Hepatocyte (in vitro differentiated cells): Measurements from ENCODE around the gene IFNL2. TPM values are rescaled to one million over a fixed set of nuclear protein-coding genes. Genes with fewer than 3 reads are reported as not detected.
"Not testable (repeated sequence)": the region's sequence is repeated elsewhere in the genome, so short reads cannot be mapped to it uniquely, and the experiment has no call there.

ENCODE experiments used
- DNase-seq: peaks from one replicate; pipeline ENCODE4 v3.0.0-alpha.2; 2016; ENCODE audit warnings: low spot score
- H2AFZ ChIP-seq: fragments of 200-600 bp; sonication (generic); 2 replicates; pipeline ENCODE4 v1.6.0; 2016; ENCODE audit warnings: antibody characterized with exemption, mild to moderate bottlenecking
- H3K27ac ChIP-seq: fragments of 200-600 bp; sonication (generic); 2 replicates; pipeline ENCODE4 v1.5.1; 2016; ENCODE audit warnings: mild to moderate bottlenecking
- H3K27me3 ChIP-seq: fragments of 200-600 bp; sonication (generic); 2 replicates; pipeline ENCODE4 v1.6.1; 2016
- H3K36me3 ChIP-seq: fragments of 200-600 bp; sonication (generic); replicated peaks from 2 replicates; pipeline ENCODE4 v1.5.1; 2016; ENCODE audit warnings: low read depth; ENCODE audit not compliant: insufficient read depth
- H3K4me1 ChIP-seq: fragments of 200-600 bp; sonication (generic); 2 replicates; pipeline ENCODE4 v1.5.1; 2016; ENCODE audit warnings: mild to moderate bottlenecking, moderate library complexity; ENCODE audit not compliant: insufficient read depth
- H3K4me2 ChIP-seq: fragments of 200-600 bp; sonication (generic); 2 replicates; pipeline ENCODE4 v1.6.0; 2016
- H3K4me3 ChIP-seq: fragments of 200-600 bp; sonication (generic); 2 replicates; pipeline ENCODE4 v1.5.1; 2016; ENCODE audit warnings: mild to moderate bottlenecking
- H3K79me2 ChIP-seq: fragments of 200-600 bp; sonication (generic); 2 replicates; pipeline ENCODE4 v1.6.0; 2017; ENCODE audit warnings: mild to moderate bottlenecking
- H3K9me2 ChIP-seq: fragments of 200-600 bp; sonication (generic); replicated peaks from 2 replicates; pipeline ENCODE4 v1.6.0; 2017; ENCODE audit warnings: mild to moderate bottlenecking; ENCODE audit not compliant: insufficient read depth
- H3K9me3 ChIP-seq: fragments of 200-600 bp; sonication (generic); 2 replicates; pipeline ENCODE4 v1.5.1; 2016; ENCODE audit warnings: low read depth, mild to moderate bottlenecking
- H4K20me1 ChIP-seq: fragments of 200-600 bp; sonication (generic); 2 replicates; pipeline ENCODE4 v1.6.0; 2016; ENCODE audit warnings: mild to moderate bottlenecking; ENCODE audit not compliant: insufficient read depth, poor library complexity, severe bottlenecking
- EZH2 ChIP-seq: fragments of 200-600 bp; sonication (generic); IDR thresholded peaks from 2 replicates; pipeline ENCODE4 v1.6.1; 2016; ENCODE audit warnings: antibody characterized with exemption, mild to moderate bottlenecking, borderline replicate concordance
- EZH2phosphoT487 ChIP-seq: fragments of 200-600 bp; sonication (generic); IDR thresholded peaks from one replicate; pipeline ENCODE4 v1.6.1; 2018; ENCODE audit warnings: antibody characterized with exemption, mild to moderate bottlenecking, low read depth, moderate library complexity; ENCODE audit not compliant: unreplicated experiment, severe bottlenecking
- WGBS: methylation state at CpG from one replicate; pipeline ENCODE4 v1.1.6; 2016; ENCODE audit warnings: low lambda C conversion rate; ENCODE audit errors: missing lambda C conversion rate; 5-methylcytosine and 5-hydroxymethylcytosine counted together
- polyA plus RNA-seq: library from polyadenylated mRNA; unstranded; fragments of >200 nt; fragmentation: Nextera tagmentation; extraction: Ambion mirVana; gene quantifications from 2 replicates; pipeline ENCODE4 v1.2.1, GENCODE V29; 2016
- total RNA-seq: library from RNA; depleted of rRNA; stranded (reverse); fragments of >200 nt; gene quantifications from 2 replicates; pipeline ENCODE4 v1.2.3, GENCODE V29; 2014
- TF ChIP-seq, protein P1 (sequence below): fragments of 200-600 bp; sonication (generic); IDR thresholded peaks from 2 replicates; pipeline ENCODE4 v1.5.1; 2016; ENCODE audit warnings: antibody characterized with exemption, mild to moderate bottlenecking; ENCODE audit not compliant: poor library complexity

IFNL2 gene
- total RNA-seq (not detected in 2 replicates), polyA plus RNA-seq (not detected in 2 replicates)

DNA sequence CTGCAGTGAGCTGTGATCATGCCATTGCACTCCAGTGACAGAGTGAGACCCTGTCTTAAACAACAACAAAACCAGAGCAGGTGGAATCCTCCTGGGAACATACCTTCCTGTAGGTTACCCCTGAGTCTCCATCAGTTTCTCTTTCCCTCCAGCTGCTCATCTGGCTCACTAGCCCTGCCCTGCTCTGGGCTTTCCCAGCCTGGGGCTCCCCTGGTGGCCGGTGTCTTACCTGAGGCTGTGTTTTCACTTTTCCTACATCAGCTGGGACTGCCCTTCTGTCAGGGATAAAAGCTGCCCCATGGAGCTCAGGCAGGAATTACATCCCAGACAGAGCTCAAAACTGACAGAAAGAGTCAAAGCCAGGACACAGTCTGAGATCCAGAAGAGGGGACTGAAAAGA, at the start of gene IFNL2:
Gene IFNL2, plus strand, starts transcription at position 312 of the 400 bp plus-strand sequence. CDS start 173 bp downstream, outside the sequence.
- not testable (repeated sequence) for H3K4me3 ChIP-seq, H3K9me2 ChIP-seq, H3K27ac ChIP-seq, H3K9me3 ChIP-seq, DNase-seq, H2AFZ ChIP-seq, H3K36me3 ChIP-seq, H3K79me2 ChIP-seq, H3K4me2 ChIP-seq, H4K20me1 ChIP-seq
- no CpG with 5 or more reads among the region's 1 CpG for WGBS
- Histone ChIP-seq H3K4me1 (peaks cover 15% of the 10 kb centered on the region), H3K27me3 (peaks cover 28% of the 10 kb centered on the region)

DNA sequence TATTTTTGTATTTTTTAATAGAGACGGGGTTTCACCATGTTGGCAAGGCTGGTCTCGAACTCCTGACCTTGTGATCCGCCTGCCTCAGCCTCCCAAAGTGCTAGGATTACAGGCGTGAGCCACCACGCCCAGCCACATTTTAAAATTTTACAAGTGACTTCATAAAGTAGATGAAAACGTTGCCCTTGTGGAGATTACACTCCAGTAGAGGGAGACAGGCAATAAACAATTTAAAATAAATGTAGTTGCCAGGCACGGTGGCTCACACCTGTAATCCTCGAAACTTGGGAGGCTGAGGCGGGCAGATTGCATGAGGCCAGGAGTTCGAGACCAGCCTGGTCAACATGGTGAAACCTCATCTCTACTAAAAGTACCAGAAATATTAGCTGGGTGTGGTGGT, 49.1 kb upstream of the IFNL2 start:
- not testable (repeated sequence) for H3K36me3 ChIP-seq, H3K27me3 ChIP-seq, H3K4me3 ChIP-seq, H4K20me1 ChIP-seq, H3K9me3 ChIP-seq, H3K27ac ChIP-seq, H3K4me1 ChIP-seq, H2AFZ ChIP-seq, H3K9me2 ChIP-seq, H3K4me2 ChIP-seq, H3K79me2 ChIP-seq, DNase-seq
- 78% methylated on average over 10 of the region's 10 CpGs for WGBS

- Histone ChIP-seq H3K79me2 (no peaks in the 10 kb centered on the region), H3K4me1 (no peaks in the 10 kb centered on the region), H3K36me3 (no peaks in the 10 kb centered on the region), H3K27me3 (peaks cover 4% of the 10 kb centered on the region), H3K4me2 (no peak overlapping the region), H3K9me2 (no peaks in the 10 kb centered on the region), H2AFZ (no peak overlapping the region), H4K20me1 (no peaks in the 10 kb centered on the region), H3K4me3 (no peak overlapping the region), H3K9me3 (no peaks in the 10 kb centered on the region), H3K27ac (no peak overlapping the region)
- TF ChIP-seq, protein P1, sequence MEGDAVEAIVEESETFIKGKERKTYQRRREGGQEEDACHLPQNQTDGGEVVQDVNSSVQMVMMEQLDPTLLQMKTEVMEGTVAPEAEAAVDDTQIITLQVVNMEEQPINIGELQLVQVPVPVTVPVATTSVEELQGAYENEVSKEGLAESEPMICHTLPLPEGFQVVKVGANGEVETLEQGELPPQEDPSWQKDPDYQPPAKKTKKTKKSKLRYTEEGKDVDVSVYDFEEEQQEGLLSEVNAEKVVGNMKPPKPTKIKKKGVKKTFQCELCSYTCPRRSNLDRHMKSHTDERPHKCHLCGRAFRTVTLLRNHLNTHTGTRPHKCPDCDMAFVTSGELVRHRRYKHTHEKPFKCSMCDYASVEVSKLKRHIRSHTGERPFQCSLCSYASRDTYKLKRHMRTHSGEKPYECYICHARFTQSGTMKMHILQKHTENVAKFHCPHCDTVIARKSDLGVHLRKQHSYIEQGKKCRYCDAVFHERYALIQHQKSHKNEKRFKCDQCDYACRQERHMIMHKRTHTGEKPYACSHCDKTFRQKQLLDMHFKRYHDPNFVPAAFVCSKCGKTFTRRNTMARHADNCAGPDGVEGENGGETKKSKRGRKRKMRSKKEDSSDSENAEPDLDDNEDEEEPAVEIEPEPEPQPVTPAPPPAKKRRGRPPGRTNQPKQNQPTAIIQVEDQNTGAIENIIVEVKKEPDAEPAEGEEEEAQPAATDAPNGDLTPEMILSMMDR: no peak
- no peak for TF ChIP-seq EZH2
- TF ChIP-seq EZH2phosphoT487: no peak
- DNase-seq: peak; percentile 65
- WGBS: 20% methylated on average over 4 of the region's 4 CpGs
These were observed 44.4 kb upstream of the IFNL2 start for GRCh38 chr19:39223703-39224279.

DNA sequence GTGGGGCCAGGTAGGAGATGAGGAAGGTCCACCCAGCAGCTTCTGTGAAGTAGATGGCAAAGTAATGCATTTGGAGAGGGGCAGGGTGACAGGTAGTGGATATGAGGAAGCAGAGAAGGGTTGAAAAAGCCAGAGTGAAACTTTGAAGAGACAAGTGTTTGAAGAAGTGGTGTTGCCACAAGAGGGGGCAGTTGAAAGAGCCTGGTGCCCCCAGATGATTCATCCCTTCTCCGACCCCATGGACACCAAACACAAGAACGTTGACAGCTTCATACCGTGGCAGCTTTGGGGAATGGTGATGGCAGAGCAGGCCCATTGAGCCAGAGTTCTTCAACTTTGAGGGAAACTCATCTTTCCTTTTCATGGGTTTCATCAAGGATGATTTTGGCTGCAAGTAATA, 43.3 kb upstream of the IFNL2 start:
- no peaks in the 10 kb centered on the region for H3K79me2 ChIP-seq
- no peak overlapping the region for H3K4me3 ChIP-seq
- no peaks in the 10 kb centered on the region for H3K9me2 ChIP-seq
- no peak for DNase-seq
- no peak overlapping the region for H3K4me2 ChIP-seq
- no peaks in the 10 kb centered on the region for H3K36me3 ChIP-seq
- no peak overlapping the region for H3K27ac ChIP-seq
- H2AFZ ChIP-seq: no peak overlapping the region
- H3K9me3 ChIP-seq: no peaks in the 10 kb centered on the region
- no peaks in the 10 kb centered on the region for H3K4me1 ChIP-seq
- TF ChIP-seq, protein P1: no peak
- TF ChIP-seq EZH2phosphoT487: no peak
- no peak for TF ChIP-seq EZH2
- H3K27me3 ChIP-seq: peaks cover 4% of the 10 kb centered on the region
- H4K20me1 ChIP-seq: no peaks in the 10 kb centered on the region
- WGBS: 25% methylated on average over 3 of the region's 3 CpGs
